ENCODE results near the gene SPEN.

- no peak for TF ChIP-seq CTCF (IDR thresholded peaks at IDR 0.05; ENCODE audit: poor library complexity, severe bottlenecking)
- TF ChIP-seq TAF1 (IDR thresholded peaks at IDR 0.05; ENCODE audit: low read depth) = no peak
- no peak for TF ChIP-seq EZH2 (IDR thresholded peaks at IDR 0.05; ENCODE audit: borderline replicate concordance, insufficient read depth, low read length, poor library complexity, severe bottlenecking)
- TF ChIP-seq MXI1 (conservative IDR thresholded peaks at IDR 0.05; ENCODE audit: poor library complexity, severe bottlenecking) = no peak
- TF ChIP-seq REST (IDR thresholded peaks at IDR 0.05; ENCODE audit: borderline replicate concordance) = no peak
These were observed 115.3 kb downstream of the SPEN start for GRCh38 chr1:15962671-15963362.

Data from neural cell (in vitro differentiated cells).